ENCODE measurements around the gene SH3GL1.

The SH3GL1 gene

DNA sequence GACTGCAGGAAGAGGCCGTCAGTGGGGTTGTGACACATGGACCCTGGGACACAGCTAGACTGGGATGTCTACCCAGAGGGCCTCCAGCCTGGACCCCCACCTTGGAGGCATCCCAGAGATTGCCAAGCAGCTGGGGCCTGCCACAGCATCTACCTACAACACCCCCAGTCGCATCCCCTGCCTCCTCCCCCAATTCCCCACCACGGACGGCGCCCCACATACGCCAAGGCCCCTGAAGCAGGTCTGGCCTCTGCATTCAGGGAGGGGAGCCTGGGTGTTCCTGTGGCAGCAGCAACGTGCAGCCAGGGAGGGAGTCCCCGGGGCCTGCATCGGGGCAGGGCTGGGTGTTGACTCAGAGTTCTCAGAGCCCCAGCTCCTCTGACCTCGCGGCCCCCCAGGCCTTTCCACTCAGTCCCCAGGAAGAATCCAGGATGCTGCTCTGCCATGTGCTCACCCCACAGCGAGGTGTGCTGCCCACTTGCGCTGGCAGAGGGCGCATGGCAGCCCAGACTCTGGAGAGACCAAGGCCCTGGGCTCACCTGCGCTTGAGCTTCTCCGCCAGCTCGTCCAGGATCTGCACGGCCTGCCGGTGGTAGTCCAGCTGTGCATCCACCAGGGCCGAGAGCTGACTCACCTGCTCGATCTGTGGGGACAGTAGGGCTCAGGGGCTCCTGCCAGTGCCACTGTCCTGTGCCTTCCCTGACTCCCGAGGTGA is 37.4 kb downstream of the SH3GL1 start:
- Histone ChIP-seq H3K9me3 (ENCODE audit: control insufficient read depth, low read length) (no peaks in the 10 kb centered on the region), H3K4me1 (ENCODE audit: control insufficient read depth, insufficient read depth, low read length, poor library complexity, severe bottlenecking) (peaks cover under 1% of the 10 kb centered on the region), H3K4me3 (ENCODE audit: insufficient read depth, low read depth, low read length, poor library complexity, severe bottlenecking) (no peak overlapping the region), H3K36me3 (ENCODE audit: control insufficient read depth, insufficient read depth, low read length) (peaks cover 71% of the 10 kb centered on the region), H3K27ac (ENCODE audit: insufficient read depth, low read length, poor library complexity, severe bottlenecking) (no peak overlapping the region), H3K27me3 (replicated peaks; ENCODE audit: control insufficient read depth, insufficient read depth, low read length, poor library complexity, severe bottlenecking) (no peaks in the 10 kb centered on the region)
- no peak for DNase-seq

DNA sequence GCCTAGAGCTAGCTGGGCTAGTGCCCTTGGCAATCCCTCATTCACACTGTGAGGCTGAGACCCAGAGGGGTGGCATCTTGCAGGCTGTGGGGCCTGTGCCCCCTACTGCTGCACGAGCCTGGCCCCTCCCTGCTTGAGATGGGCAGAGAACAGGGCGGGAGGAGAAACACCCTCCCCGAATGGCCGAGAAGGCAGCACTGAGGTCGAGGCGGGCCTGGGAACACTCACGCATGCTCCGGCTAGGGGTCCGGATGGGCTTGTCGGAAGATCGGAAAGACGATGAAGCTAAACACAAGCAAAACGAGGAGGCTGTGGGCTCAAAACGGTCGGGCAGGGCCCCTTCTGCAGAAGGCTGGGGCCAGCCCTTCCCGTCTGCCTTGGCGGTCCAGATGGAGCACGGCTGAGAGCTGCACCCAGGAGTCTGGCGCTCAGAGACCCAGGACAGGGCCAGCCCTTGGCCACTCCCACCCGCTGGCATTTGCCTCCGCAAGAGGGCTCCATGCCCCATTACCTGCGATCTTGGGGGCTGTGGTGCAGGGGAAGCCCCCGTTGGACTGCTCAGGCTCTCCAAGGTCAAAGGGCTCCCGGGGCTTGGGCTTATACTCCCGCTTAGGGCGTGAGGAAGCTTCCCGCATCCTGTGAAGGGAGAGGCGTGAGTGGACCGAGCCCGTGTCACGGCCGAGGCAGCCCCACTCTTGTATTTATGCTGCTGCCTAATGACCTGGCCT is 38.1 kb downstream of the SH3GL1 start:
- peaks cover 71% of the 10 kb centered on the region for H3K36me3 ChIP-seq (ENCODE audit: control insufficient read depth, insufficient read depth, low read length)
- no peak overlapping the region for H3K4me3 ChIP-seq (ENCODE audit: insufficient read depth, low read depth, low read length, poor library complexity, severe bottlenecking)
- no peaks in the 10 kb centered on the region for H3K27me3 ChIP-seq (replicated peaks; ENCODE audit: control insufficient read depth, insufficient read depth, low read length, poor library complexity, severe bottlenecking)
- no peak for DNase-seq
- H3K27ac ChIP-seq (ENCODE audit: insufficient read depth, low read length, poor library complexity, severe bottlenecking), result no peak overlapping the region
- H3K4me1 ChIP-seq (ENCODE audit: control insufficient read depth, insufficient read depth, low read length, poor library complexity, severe bottlenecking), result no peaks in the 10 kb centered on the region
- H3K9me3 ChIP-seq (ENCODE audit: control insufficient read depth, low read length), result no peaks in the 10 kb centered on the region

DNA sequence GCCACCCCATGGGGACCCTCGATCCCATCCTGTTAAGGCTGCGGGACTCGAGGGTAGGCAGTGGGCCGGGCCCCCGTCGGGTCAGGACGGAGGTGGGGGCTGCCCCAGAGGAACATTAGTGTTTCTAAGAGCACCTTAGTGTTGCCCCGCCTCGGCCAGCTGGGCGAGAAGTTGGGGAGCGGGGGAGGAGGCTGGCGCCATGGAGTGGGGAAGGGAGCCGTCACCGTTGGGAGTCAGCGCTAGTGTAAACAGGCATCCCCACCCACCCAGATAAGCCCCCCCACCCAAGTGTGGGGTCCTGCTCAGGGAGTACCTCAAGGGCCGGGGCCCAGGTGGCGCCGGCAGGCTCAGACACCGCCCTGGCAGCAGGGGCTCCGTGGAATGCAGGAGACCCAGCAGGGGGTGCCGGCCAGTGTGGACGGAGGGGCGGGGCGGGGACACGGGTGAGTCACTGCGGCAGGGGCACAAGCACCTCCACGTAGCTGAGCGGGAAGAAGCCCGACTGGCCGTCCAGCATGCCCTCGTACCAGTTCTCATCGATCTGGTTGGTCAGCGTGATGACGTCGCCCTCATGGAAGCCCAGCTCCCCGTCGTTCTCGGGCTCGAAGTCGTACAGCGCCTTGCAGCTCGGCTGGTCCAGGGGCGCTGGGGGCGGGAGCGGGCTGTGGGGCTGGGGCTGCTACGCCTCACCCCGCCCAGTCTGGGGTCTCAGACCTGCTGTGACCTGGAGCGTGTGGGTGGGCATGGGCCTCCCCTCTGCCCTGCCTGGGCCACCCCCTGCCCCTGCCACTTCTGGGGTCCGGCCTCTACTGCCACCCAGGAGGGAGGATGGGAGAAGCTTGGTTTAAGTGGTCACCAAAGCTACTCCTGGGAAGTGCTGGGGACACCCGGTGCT is 38.9 kb downstream of the SH3GL1 start:
- no peak for DNase-seq
- H3K27ac ChIP-seq (ENCODE audit: insufficient read depth, low read length, poor library complexity, severe bottlenecking), result no peak overlapping the region
- H3K4me3 ChIP-seq (ENCODE audit: insufficient read depth, low read depth, low read length, poor library complexity, severe bottlenecking), result no peak overlapping the region
- H3K4me1 ChIP-seq (ENCODE audit: control insufficient read depth, insufficient read depth, low read length, poor library complexity, severe bottlenecking), result no peaks in the 10 kb centered on the region
- peaks cover 66% of the 10 kb centered on the region for H3K36me3 ChIP-seq (ENCODE audit: control insufficient read depth, insufficient read depth, low read length)
- H3K9me3 ChIP-seq (ENCODE audit: control insufficient read depth, low read length), result no peaks in the 10 kb centered on the region
- H3K27me3 ChIP-seq (replicated peaks; ENCODE audit: control insufficient read depth, insufficient read depth, low read length, poor library complexity, severe bottlenecking), result no peaks in the 10 kb centered on the region

DNA sequence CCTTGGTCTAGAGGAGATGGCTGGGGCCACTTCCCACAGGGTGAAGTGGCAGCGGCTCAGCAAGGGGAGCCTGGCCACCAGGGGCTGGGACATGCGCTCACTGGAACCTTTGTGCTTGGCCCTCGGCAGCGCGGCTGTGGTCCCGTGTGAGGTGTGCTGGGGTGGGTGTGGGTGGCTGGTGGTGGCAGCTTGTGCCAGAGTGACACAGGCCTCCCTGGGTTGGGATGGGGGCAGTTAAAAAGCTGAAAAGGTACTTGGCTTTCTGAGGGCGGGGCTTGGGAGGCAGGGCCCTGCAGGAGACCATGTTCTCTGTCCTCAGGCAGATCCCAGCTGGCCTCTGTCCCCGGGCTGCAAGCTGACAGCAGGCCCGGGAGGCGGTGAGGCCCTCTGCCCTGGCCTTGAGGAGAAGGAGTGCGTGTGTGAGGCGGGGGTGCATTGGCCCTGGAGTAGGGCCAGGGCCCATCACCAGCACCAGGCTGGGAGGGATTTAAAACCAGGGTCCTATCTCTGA is 39.7 kb downstream of the SH3GL1 start:
- DNase-seq, result no peak
- H3K9me3 ChIP-seq (ENCODE audit: control insufficient read depth, low read length), result no peaks in the 10 kb centered on the region
- H3K27ac ChIP-seq (ENCODE audit: insufficient read depth, low read length, poor library complexity, severe bottlenecking), result no peak overlapping the region
- H3K27me3 ChIP-seq (replicated peaks; ENCODE audit: control insufficient read depth, insufficient read depth, low read length, poor library complexity, severe bottlenecking), result no peaks in the 10 kb centered on the region
- H3K4me1 ChIP-seq (ENCODE audit: control insufficient read depth, insufficient read depth, low read length, poor library complexity, severe bottlenecking), result no peaks in the 10 kb centered on the region
- H3K36me3 ChIP-seq (ENCODE audit: control insufficient read depth, insufficient read depth, low read length), result peaks cover 59% of the 10 kb centered on the region
- H3K4me3 ChIP-seq (ENCODE audit: insufficient read depth, low read depth, low read length, poor library complexity, severe bottlenecking), result no peak overlapping the region

DNA sequence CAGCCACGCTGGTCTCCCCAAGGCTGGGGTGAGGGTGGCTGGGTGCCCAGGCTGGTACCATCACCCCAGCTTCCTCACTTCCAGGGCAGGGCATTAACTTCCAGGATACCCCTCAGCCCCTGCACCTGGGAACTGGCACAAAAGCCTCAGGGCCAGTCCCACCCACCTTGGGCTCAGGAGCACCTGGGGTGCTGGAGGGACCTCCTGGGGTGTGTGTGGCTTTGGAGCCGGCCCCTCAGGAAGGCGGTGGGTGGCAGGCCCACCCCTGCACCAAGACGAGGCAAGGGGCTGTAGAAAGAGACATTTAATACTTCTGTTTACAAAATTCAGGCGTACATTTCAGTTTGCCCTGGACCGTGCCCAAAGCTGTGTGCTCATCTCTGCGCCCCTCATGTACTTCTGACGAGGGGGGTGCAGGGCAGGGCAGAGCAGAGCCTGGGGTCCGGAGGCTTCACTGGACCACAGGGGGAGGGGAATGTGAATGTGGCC is 40.2 kb downstream of the SH3GL1 start:
- Histone ChIP-seq H3K27ac (ENCODE audit: insufficient read depth, low read length, poor library complexity, severe bottlenecking) (no peak overlapping the region), H3K4me1 (ENCODE audit: control insufficient read depth, insufficient read depth, low read length, poor library complexity, severe bottlenecking) (no peaks in the 10 kb centered on the region)

DNA sequence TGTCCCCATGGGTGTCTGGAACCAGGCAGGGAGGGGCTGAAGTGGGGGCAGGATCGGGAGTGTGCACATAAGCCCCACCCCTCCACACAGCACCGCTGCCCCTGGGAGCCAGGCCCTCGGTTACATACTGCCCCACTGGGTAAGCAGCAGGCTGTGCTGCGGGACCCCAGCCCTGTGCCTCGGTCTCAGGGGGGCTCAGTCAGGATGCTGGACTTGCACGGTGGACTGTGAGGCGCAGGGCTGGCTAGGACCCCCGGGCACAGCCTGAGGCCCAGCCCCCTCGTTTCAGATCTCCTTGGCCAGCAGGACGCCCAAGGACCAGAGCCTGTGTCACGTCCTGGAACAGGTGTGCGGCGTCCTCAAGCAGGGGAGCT is 40.7 kb downstream of the SH3GL1 start:
- H3K27me3 ChIP-seq (replicated peaks; ENCODE audit: control insufficient read depth, insufficient read depth, low read length, poor library complexity, severe bottlenecking), result no peaks in the 10 kb centered on the region
- no peaks in the 10 kb centered on the region for H3K9me3 ChIP-seq (ENCODE audit: control insufficient read depth, low read length)
- no peak overlapping the region for H3K27ac ChIP-seq (ENCODE audit: insufficient read depth, low read length, poor library complexity, severe bottlenecking)
- H3K36me3 ChIP-seq (ENCODE audit: control insufficient read depth, insufficient read depth, low read length), result peaks cover 57% of the 10 kb centered on the region
- no peaks in the 10 kb centered on the region for H3K4me1 ChIP-seq (ENCODE audit: control insufficient read depth, insufficient read depth, low read length, poor library complexity, severe bottlenecking)
- no peak overlapping the region for H3K4me3 ChIP-seq (ENCODE audit: insufficient read depth, low read depth, low read length, poor library complexity, severe bottlenecking)
- DNase-seq, result no peak

More for the DNA sequence above, 40.2 kb downstream of the SH3GL1 start:
- Histone ChIP-seq H3K4me3 (ENCODE audit: insufficient read depth, low read depth, low read length, poor library complexity, severe bottlenecking) (no peak overlapping the region), H3K27me3 (replicated peaks; ENCODE audit: control insufficient read depth, insufficient read depth, low read length, poor library complexity, severe bottlenecking) (no peaks in the 10 kb centered on the region), H3K9me3 (ENCODE audit: control insufficient read depth, low read length) (no peaks in the 10 kb centered on the region), H3K36me3 (ENCODE audit: control insufficient read depth, insufficient read depth, low read length) (peaks cover 57% of the 10 kb centered on the region)
- DNase-seq, result no peak

DNA sequence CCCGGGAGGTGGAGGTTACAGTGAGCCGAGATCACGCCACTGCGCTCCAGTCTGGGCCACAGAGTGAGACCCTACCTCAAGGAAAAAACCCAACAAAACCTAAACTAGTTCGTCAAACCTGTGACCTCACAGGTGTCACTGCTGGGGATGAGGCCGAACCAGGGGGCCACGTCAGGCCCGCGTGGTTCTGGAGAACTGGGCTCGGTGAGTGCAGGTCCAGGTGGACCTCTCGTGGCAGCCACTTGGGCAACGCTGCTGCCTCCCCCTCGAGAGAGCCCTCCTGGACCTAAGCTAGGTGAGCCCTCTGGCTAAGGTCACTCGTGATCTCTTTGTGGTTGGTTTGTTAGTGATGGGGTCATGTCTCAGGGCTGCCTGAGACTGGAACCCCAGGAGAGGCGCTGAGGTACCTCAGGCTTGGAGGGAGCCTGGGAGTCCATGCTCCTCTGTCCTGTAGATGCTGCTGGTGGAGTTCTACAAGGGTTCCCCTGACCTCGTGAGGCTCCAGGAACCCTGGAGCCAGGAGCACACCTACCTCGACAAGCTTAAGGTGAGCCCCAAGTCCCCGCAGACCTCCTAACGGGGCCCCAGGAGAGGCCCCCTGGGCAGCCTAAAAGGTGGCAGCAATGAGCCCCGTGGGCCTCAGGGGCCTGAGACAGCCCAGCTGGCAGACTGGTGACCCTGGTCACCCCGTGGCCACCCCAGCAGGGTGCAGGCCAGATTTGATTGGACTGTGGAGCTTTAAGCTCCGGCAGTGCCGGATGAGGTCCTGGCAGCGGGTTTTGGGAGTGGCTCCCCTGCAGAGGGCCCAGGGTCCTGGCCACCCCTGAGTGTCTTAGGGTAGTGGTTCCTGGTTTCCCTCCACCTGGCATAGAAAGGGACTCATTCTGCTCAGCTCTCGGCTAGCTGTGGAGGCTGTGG is 41.4 kb downstream of the SH3GL1 start:
- no peaks in the 10 kb centered on the region for H3K9me3 ChIP-seq (ENCODE audit: control insufficient read depth, low read length)
- H3K27me3 ChIP-seq (replicated peaks; ENCODE audit: control insufficient read depth, insufficient read depth, low read length, poor library complexity, severe bottlenecking), result no peaks in the 10 kb centered on the region
- peaks cover 52% of the 10 kb centered on the region for H3K36me3 ChIP-seq (ENCODE audit: control insufficient read depth, insufficient read depth, low read length)
- H3K4me3 ChIP-seq (ENCODE audit: insufficient read depth, low read depth, low read length, poor library complexity, severe bottlenecking), result no peak overlapping the region
- H3K27ac ChIP-seq (ENCODE audit: insufficient read depth, low read length, poor library complexity, severe bottlenecking), result no peak overlapping the region
- H3K4me1 ChIP-seq (ENCODE audit: control insufficient read depth, insufficient read depth, low read length, poor library complexity, severe bottlenecking), result no peaks in the 10 kb centered on the region
- no peak for DNase-seq

DNA sequence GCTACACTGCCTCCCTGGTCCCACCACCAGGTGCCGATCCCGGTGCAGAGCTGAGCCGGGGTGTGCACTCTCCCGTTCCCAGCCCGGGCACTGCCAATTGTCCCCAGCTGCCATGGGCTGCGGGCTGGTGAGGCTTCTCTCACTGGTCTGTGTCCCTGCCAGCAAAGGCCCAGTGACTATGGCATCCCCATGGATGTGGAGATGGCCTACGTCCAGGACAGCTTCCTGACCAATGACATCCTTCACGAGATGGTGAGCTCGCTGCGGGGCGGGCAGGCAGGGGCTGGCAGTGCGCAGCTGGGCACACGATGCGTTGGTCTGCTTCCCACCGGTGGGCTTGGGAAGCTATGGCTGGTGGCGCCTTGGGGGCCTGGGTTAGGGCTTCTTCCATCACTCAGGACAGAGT is 42.4 kb downstream of the SH3GL1 start:
- H3K9me3 ChIP-seq (ENCODE audit: control insufficient read depth, low read length), result no peaks in the 10 kb centered on the region
- no peak overlapping the region for H3K4me3 ChIP-seq (ENCODE audit: insufficient read depth, low read depth, low read length, poor library complexity, severe bottlenecking)
- H3K4me1 ChIP-seq (ENCODE audit: control insufficient read depth, insufficient read depth, low read length, poor library complexity, severe bottlenecking), result no peaks in the 10 kb centered on the region
- H3K27ac ChIP-seq (ENCODE audit: insufficient read depth, low read length, poor library complexity, severe bottlenecking), result no peak overlapping the region
- peaks cover 42% of the 10 kb centered on the region for H3K36me3 ChIP-seq (ENCODE audit: control insufficient read depth, insufficient read depth, low read length)
- no peak for DNase-seq
- H3K27me3 ChIP-seq (replicated peaks; ENCODE audit: control insufficient read depth, insufficient read depth, low read length, poor library complexity, severe bottlenecking), result no peaks in the 10 kb centered on the region

All from effector memory CD4-positive, alpha-beta T cell (primary cell).